ENCODE data around the gene FTCD. TPM values are rescaled to one million over a fixed set of nuclear protein-coding genes. Genes with fewer than 3 reads are reported as not detected.

The FTCD gene
- total and polyA plus RNA-seq, 2 donors (not counting 3 experiments of a cell fraction or from before 2014, with no cell fraction given), result 0.06 to 1.2 TPM

GRCh38 chr21:46180079-46180722 lies 24.8 kb upstream of the FTCD start:
- ChIA-PET CTCF (no interaction called here), POLR2A (no interaction called here)
- Histone ChIP-seq H3K9me1 (replicated peaks; ENCODE audit: control insufficient read depth, extremely low read depth, insufficient read depth, low read length) (no peaks in the 10 kb centered on the region), H3K27ac (ENCODE audit: insufficient read depth, low read depth, low read length) (no peak overlapping the region), H3K9me3 (replicated peaks; ENCODE audit: control insufficient read depth, insufficient read depth, low read length) (no peaks in the 10 kb centered on the region), H2AFZ (ENCODE audit: low read depth, low read length) (no peak overlapping the region), H3K9ac (replicated peaks; ENCODE audit: extremely low read depth, insufficient read depth, low read length) (no peak overlapping the region), H3K79me2 (ENCODE audit: control insufficient read depth, insufficient read depth, low read length) (no peaks in the 10 kb centered on the region), H3K4me1 (ENCODE audit: control insufficient read depth, extremely low read depth, insufficient read depth, low read length) (peaks cover 6% of the 10 kb centered on the region), H3K27me3 (ENCODE audit: control insufficient read depth in 2 of 2, insufficient read depth in 2 of 2, low read length in 2 of 2) (peaks cover 0 to 7% of the 10 kb centered on the region in 2 experiments), H3K4me3 (replicated peaks in 1 of 3; ENCODE audit: insufficient read depth in 1 of 3, low read depth in 1 of 3, low read length in 3 of 3) (no peak overlapping the region), H3K36me3 (ENCODE audit: control insufficient read depth in 2 of 2, extremely low read depth in 1 of 2, insufficient read depth in 2 of 2, low read length in 2 of 2) (no peaks in the 10 kb centered on the region), H4K20me1 (replicated peaks; ENCODE audit: control insufficient read depth, extremely low read depth, insufficient read depth, low read length) (no peaks in the 10 kb centered on the region), H3K4me2 (ENCODE audit: insufficient read depth, low read length) (no peak overlapping the region)
- intact Hi-C loops (cut with micrococcal nuclease) (no loop called here), dilution Hi-C loops (cut with MboI; ENCODE audit: extremely low pct_ligation_motif_present, low sequenced_read_pairs) (no loop called here)
- FAIRE-seq (no peak), DNase-seq (ENCODE audit: low read depth, low spot score) (no peak)
- TF ChIP-seq, protein P1, sequence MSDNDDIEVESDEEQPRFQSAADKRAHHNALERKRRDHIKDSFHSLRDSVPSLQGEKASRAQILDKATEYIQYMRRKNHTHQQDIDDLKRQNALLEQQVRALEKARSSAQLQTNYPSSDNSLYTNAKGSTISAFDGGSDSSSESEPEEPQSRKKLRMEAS (IDR thresholded peaks at IDR 0.05; ENCODE audit: insufficient read depth, insufficient read length), result no peak
- no peak for TF ChIP-seq JUN (IDR thresholded peaks at IDR 0.05; ENCODE audit: borderline replicate concordance, insufficient read depth, insufficient read length, low read depth)
- TF ChIP-seq CTCF (IDR thresholded peaks at IDR 0.05; ENCODE audit: extremely low read depth in 1 of 2, insufficient read depth in 1 of 2, low read depth in 1 of 2, low read length in 2 of 2), result no peak
- TF ChIP-seq EZH2 (IDR thresholded peaks at IDR 0.05; ENCODE audit: borderline replicate concordance, low read depth, low read length, severe bottlenecking), result no peak
- no peak for TF ChIP-seq FOS (IDR thresholded peaks at IDR 0.05; ENCODE audit: borderline replicate concordance, insufficient read depth, low read length)
- TF ChIP-seq POLR2AphosphoS5 (IDR thresholded peaks at IDR 0.05; ENCODE audit: insufficient read depth, low read depth, low read length), result no peak
- no peak for TF ChIP-seq POLR2A (IDR thresholded peaks at IDR 0.05; ENCODE audit: low read depth, low read length)
- TF ChIP-seq GATA2 (IDR thresholded peaks at IDR 0.05; ENCODE audit: insufficient read depth, insufficient read length, low read depth, low read length), result no peak
- no peak for TF ChIP-seq MYC (IDR thresholded peaks at IDR 0.05; ENCODE audit: low read depth, low read length)
- no TSS peak for BruUV-seq (replicated peaks)

All from endothelial cell of umbilical vein (primary cell).